ENCODE results near the gene KCNIP2. TPM values are rescaled to one million over a fixed set of nuclear protein-coding genes. Genes with fewer than 3 reads are reported as not detected.

Gene KCNIP2
- total and polyA plus RNA-seq, 2 of the 13 experiments (the other 11 are each of a cell fraction or from before 2014, with no cell fraction given): 0.42 to 0.70 TPM

DNA sequence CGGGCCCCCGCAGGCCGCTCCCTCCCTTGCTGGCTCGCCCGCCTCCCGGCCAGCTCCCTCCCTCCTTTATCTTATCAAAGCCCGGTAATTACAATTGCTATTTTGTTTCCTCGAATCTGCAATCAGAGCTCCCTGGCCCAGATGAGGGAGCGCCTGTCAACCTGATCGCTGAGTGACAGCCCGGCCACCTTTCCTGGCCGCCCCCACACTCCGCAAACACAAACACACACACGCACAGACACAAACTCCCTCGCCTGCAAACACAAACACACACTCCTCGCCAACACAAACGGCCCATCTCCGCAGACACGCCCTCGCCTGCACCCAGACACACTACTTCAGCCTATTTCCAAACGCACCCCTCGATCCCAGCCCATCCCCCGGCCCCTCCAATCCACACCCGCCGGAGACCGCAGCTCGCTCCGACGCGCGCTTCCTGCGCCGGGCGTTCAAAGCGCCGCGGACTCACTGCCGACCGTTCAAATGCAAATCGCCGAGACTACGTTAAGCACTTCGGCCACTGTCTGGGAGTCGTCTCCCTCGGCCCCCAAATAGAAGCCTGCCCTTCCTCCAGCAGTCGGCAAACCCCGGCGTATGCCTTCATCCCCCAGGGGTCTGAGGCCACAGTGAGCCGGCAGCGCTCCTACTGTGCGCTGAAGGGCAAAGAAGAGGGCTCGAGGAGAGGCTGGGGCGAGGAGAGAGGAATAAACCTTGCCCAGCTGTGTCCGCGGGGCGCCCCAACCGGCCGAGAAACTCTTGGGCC lies 64.6 kb downstream of the KCNIP2 start:
- no peak overlapping the region; the same call in 1 of the 2 replicates for H3K9ac ChIP-seq (ENCODE audit: insufficient read depth, low read depth, low read length)
- no peak overlapping the region for H2AFZ ChIP-seq (ENCODE audit: low read length)
- H3K4me1 ChIP-seq (ENCODE audit: insufficient read depth, low read length): peaks cover 54% of the 10 kb centered on the region
- H3K27ac ChIP-seq (ENCODE audit: extremely low read length, insufficient read depth, low read length): no peak overlapping the region
- WGBS (ENCODE audit: low lambda C conversion rate): 43% methylated on average over 47 of the region's 58 CpGs
- ATAC-seq (peak; percentile 28), DNase-seq (ENCODE audit: low spot score) (no peak), FAIRE-seq (no peak)
- H3K27me3 ChIP-seq (ENCODE audit: control insufficient read depth in 1 of 2, insufficient read depth in 2 of 2, low read length in 2 of 2): peaks cover 9 to 19% of the 10 kb centered on the region in 2 experiments
- intact Hi-C loops (cut with micrococcal nuclease; ENCODE audit: unreplicated experiment) (no loop called here), in situ Hi-C loops (cut with HindIII; ENCODE audit: extremely low pct_ligation_motif_present, low pct_unique_long_range_greater_than_20kb) (no loop called here)
- H3K4me3 ChIP-seq (replicated peaks in 1 of 3; ENCODE audit: insufficient read depth in 1 of 3, low read depth in 2 of 3, low read length in 3 of 3): peak overlapping the region; percentile 31 to 76 (median 47); a peak in 5 of 6 replicates
- H3K4me2 ChIP-seq (ENCODE audit: low read depth, low read length): peak overlapping the region; percentile 75
- H3K9me3 ChIP-seq (ENCODE audit: low read length): no peaks in the 10 kb centered on the region
- peaks cover 5% of the 10 kb centered on the region; the same call in 1 of the 2 replicates for H4K20me1 ChIP-seq (ENCODE audit: insufficient read depth, low read length)
- peaks cover 9% of the 10 kb centered on the region for H3K79me2 ChIP-seq (ENCODE audit: insufficient read depth, low read length)
- H3K36me3 ChIP-seq (replicated peaks in 1 of 2; ENCODE audit: control insufficient read depth in 1 of 2, insufficient read depth in 2 of 2, low read length in 2 of 2): no peaks in the 10 kb centered on the region; a peak in 1 of 5 replicates
- ChIA-PET CTCF (ENCODE audit: low intra/inter-chr PET ratio, low total read pairs) (interaction anchor here (4.0 kb wide), 1 partner anchor 176 kb away, joined by 28 read pairs; no protein-coding TSS in a partner anchor), POLR2A (no interaction called here)
- BruUV-seq (replicated peaks): no TSS peak
- TF ChIP-seq SIN3A (IDR thresholded peaks at IDR 0.05; ENCODE audit: borderline replicate concordance, low read depth, low read length) (0 out of 2 replicates have a peak, but pooled peaks have one; percentile 35), TBX3 (IDR thresholded peaks at IDR 0.05; ENCODE audit: borderline replicate concordance) (peak; percentile 32; the same call in 1 of the 2 replicates), HNRNPK (IDR thresholded peaks at IDR 0.05; ENCODE audit: low read depth, low read length, poor library complexity, severe bottlenecking) (peak; percentile 28), ELF3 (CRISPR knock-in tag; IDR thresholded peaks at IDR 0.05) (no peak), MXI1 (IDR thresholded peaks at IDR 0.05; ENCODE audit: borderline replicate concordance, low read depth, low read length) (0 out of 3 replicates have a peak, but pooled peaks have one; percentile 22), AGO2 (optimal IDR thresholded peaks at IDR 0.05; ENCODE audit: low read depth, low read length) (peak; percentile 53), THAP11 (CRISPR knock-in tag; IDR thresholded peaks at IDR 0.05) (no peak), HNRNPLL (IDR thresholded peaks at IDR 0.05; ENCODE audit: low read depth, low read length, poor library complexity, severe bottlenecking) (peak; percentile 90), MEIS2 (CRISPR knock-in tag; IDR thresholded peaks at IDR 0.05) (0 out of 2 replicates have a peak, but pooled peaks have one; percentile 16), YEATS4 (CRISPR knock-in tag; IDR thresholded peaks at IDR 0.05; ENCODE audit: borderline replicate concordance) (peak; percentile 1; the same call in 1 of the 2 replicates), ZKSCAN1 (IDR thresholded peaks at IDR 0.05; ENCODE audit: low read length) (peak; percentile 78; the same call in 1 of the 2 replicates)
- TF ChIP-seq, protein P1, sequence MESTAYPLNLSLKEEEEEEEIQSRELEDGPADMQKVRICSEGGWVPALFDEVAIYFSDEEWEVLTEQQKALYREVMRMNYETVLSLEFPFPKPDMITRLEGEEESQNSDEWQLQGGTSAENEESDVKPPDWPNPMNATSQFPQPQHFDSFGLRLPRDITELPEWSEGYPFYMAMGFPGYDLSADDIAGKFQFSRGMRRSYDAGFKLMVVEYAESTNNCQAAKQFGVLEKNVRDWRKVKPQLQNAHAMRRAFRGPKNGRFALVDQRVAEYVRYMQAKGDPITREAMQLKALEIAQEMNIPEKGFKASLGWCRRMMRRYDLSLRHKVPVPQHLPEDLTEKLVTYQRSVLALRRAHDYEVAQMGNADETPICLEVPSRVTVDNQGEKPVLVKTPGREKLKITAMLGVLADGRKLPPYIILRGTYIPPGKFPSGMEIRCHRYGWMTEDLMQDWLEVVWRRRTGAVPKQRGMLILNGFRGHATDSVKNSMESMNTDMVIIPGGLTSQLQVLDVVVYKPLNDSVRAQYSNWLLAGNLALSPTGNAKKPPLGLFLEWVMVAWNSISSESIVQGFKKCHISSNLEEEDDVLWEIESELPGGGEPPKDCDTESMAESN (CRISPR knock-in tag; conservative IDR thresholded peaks at IDR 0.05): peak; percentile 21; the same call in 1 of the 2 replicates
- TF ChIP-seq, protein P2, sequence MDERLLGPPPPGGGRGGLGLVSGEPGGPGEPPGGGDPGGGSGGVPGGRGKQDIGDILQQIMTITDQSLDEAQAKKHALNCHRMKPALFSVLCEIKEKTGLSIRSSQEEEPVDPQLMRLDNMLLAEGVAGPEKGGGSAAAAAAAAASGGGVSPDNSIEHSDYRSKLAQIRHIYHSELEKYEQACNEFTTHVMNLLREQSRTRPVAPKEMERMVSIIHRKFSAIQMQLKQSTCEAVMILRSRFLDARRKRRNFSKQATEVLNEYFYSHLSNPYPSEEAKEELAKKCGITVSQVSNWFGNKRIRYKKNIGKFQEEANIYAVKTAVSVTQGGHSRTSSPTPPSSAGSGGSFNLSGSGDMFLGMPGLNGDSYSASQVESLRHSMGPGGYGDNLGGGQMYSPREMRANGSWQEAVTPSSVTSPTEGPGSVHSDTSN (CRISPR knock-in tag; IDR thresholded peaks at IDR 0.05): peak; percentile 33; the same call in 1 of the 2 replicates
- TF ChIP-seq, protein P3, sequence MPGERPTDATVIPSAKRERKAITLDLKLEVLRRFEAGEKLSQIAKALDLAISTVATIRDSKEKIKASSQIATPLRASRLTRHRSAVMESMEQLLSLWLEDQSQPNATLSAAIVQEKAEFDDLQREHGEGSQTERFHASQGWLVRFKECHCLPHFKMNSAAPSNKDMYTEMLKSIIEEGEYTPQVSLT (CRISPR knock-in tag; IDR thresholded peaks at IDR 0.05; ENCODE audit: borderline replicate concordance, low read depth): no peak
